OCI-LY3 (cell line): Measurements from ENCODE around the gene NME5.
"Not testable (repeated sequence)": the region's sequence is repeated elsewhere in the genome, so short reads cannot be mapped to it uniquely, and the experiment has no call there.

Experiments
- CTCF ChIP-seq: fragments of 200-600, 300-600 bp; sonication (generic); IDR thresholded peaks from 2 replicates; pipeline ENCODE4 v1.5.1; 2014; ENCODE audit warnings: antibody characterized with exemption, low read length, low read depth
- EZH2phosphoT487 ChIP-seq: fragments of 200-600 bp; shearing (Covaris generic); IDR thresholded peaks from 2 replicates; pipeline ENCODE4 v1.6.1; 2018; ENCODE audit warnings: antibody characterized with exemption, mixed run types, low read depth

GRCh38 chr5:138143578-138143977 is 4.3 kb upstream of the NME5 start:
- TF ChIP-seq CTCF, EZH2phosphoT487: not testable (repeated sequence)
